ENCODE data around the gene AP3S2.
"Not testable (repeated sequence)": the region's sequence is repeated elsewhere in the genome, so short reads cannot be mapped to it uniquely, and the experiment has no call there.

The AP3S2 gene

GRCh38 chr15:89797678-89798201 is 96.1 kb downstream of the AP3S2 start:
- no peak for DNase-seq

GRCh38 chr15:89795996-89796395 is 97.8 kb downstream of the AP3S2 start:
- DNase-seq: no peak

GRCh38 chr15:89794627-89795241 is 99.1 kb downstream of the AP3S2 start:
- DNase-seq: peak in 1 of 2 experiments; percentile 2

GRCh38 chr15:89792106-89792805 is 101.5 kb downstream of the AP3S2 start:
- no peak for DNase-seq

- DNase-seq: no peak
These were observed 103.1 kb downstream of the AP3S2 start for GRCh38 chr15:89790661-89791060.

- no peak for DNase-seq
These were observed 103.6 kb downstream of the AP3S2 start for GRCh38 chr15:89790206-89790605.

- not testable (repeated sequence) for DNase-seq
These were observed 105.2 kb downstream of the AP3S2 start for GRCh38 chr15:89788585-89788984.

GRCh38 chr15:89787944-89788343 is 105.8 kb downstream of the AP3S2 start:
- DNase-seq: no peak

- DNase-seq: no peak
These were observed 108.0 kb downstream of the AP3S2 start for GRCh38 chr15:89785774-89786140.

- DNase-seq: no peak
These were observed 108.6 kb downstream of the AP3S2 start for GRCh38 chr15:89785064-89785773.

- DNase-seq: no peak
These were observed 109.2 kb downstream of the AP3S2 start for GRCh38 chr15:89784686-89784960.

- DNase-seq: no peak
These were observed 109.7 kb downstream of the AP3S2 start for GRCh38 chr15:89783861-89784685.

GRCh38 chr15:89783111-89783860 is 110.5 kb downstream of the AP3S2 start:
- DNase-seq: no peak

GRCh38 chr15:89782619-89782950 is 111.2 kb downstream of the AP3S2 start:
- not testable (repeated sequence) for DNase-seq

GRCh38 chr15:89781891-89782618 is 111.7 kb downstream of the AP3S2 start:
- DNase-seq: no peak

GRCh38 chr15:89781055-89781454 is 112.7 kb downstream of the AP3S2 start:
- no peak for DNase-seq

- no peak for DNase-seq
These were observed 113.2 kb downstream of the AP3S2 start for GRCh38 chr15:89780601-89781000.
